Lung (tissue), 12 donors: ENCODE results near the gene TSSC4. TPM values are rescaled to one million over a fixed set of nuclear protein-coding genes. Genes with fewer than 3 reads are reported as not detected.

Experiments used
- ATAC-seq: fragments of 200-7000 bp; cut with Tn5 transposase; one replicate; pipeline ENCODE4 v1.9.1; 2020; ENCODE audit warnings: moderate number of reproducible peaks; ENCODE audit not compliant: insufficient read depth, low FRiP score
- DNase-seq, 3 donors: peaks; one replicate each; pipeline ENCODE4 v3.0.0-alpha.2; 2013 to 2017
- H3K27ac ChIP-seq, 2 donors: one replicate each; pipeline ENCODE4 v1.5.1; 2013; ENCODE audit warnings: mild to moderate bottlenecking in 2 of 2, moderate library complexity in 2 of 2, control low read depth in 1 of 2, inconsistent platforms in 1 of 2, low read depth in 1 of 2, low read length in 1 of 2
- H3K27me3 ChIP-seq, 3 donors: one replicate each; pipeline ENCODE4 v1.5.1; 2013; ENCODE audit warnings: low read length in 2 of 3; ENCODE audit not compliant: control insufficient read depth in 3 of 3, insufficient read depth in 3 of 3
- H3K36me3 ChIP-seq, 4 donors: one replicate each; pipeline ENCODE4 v1.5.1; 2013; ENCODE audit warnings: low read length in 4 of 4, mild to moderate bottlenecking in 1 of 4, moderate library complexity in 1 of 4; ENCODE audit not compliant: control insufficient read depth in 4 of 4, insufficient read depth in 4 of 4
- H3K4me1 ChIP-seq, 5 donors: one replicate each; pipeline ENCODE4 v1.5.1; 2013; ENCODE audit warnings: low read length in 5 of 5, mild to moderate bottlenecking in 2 of 5, moderate library complexity in 1 of 5; ENCODE audit not compliant: control insufficient read depth in 5 of 5, insufficient read depth in 5 of 5
- H3K4me3 ChIP-seq: one replicate; pipeline ENCODE4 v1.5.1; 2013; ENCODE audit warnings: mild to moderate bottlenecking, control low read depth, moderate library complexity
- H3K9ac ChIP-seq, 2 donors: one replicate each; pipeline ENCODE4 v1.5.1; 2013; ENCODE audit warnings: low read length in 2 of 2, control low read depth in 1 of 2; ENCODE audit not compliant: insufficient read depth in 1 of 2
- H3K9me3 ChIP-seq, 4 donors: one replicate each; pipeline ENCODE4 v1.5.1; 2013; ENCODE audit warnings: low read length in 3 of 4, mild to moderate bottlenecking in 1 of 4, moderate library complexity in 1 of 4; ENCODE audit not compliant: control insufficient read depth in 4 of 4, insufficient read depth in 3 of 4
- WGBS, 2 donors: extraction: QIAGEN DNeasy Blood & Tissue Kit; methylation state at CpG; one replicate each; pipeline ENCODE4 v1.1.7; 2013; 5-methylcytosine and 5-hydroxymethylcytosine counted together
- polyA plus RNA-seq, 2 donors: library from polyadenylated mRNA; stranded (reverse); fragments of 200-250 nt; gene quantifications; one replicate each; pipeline ENCODE4 v1.2.1, GENCODE V29; 2013
- total RNA-seq, 2 donors: library from RNA; depleted of rRNA in 1 of 2; stranded (reverse); fragments of >200 nt in 1 of 2; gene quantifications; one replicate each; pipeline ENCODE4 v1.2.1, GENCODE V29; 2014 to 2021
- TF ChIP-seq, protein P1 (sequence below): IDR thresholded peaks from 2 replicates; pipeline ENCODE4 v1.5.1; 2012; ENCODE audit warnings: mild to moderate bottlenecking; ENCODE audit errors: control extremely low read depth, extremely low read depth
- donor health status: control.
- donor health status: control.
- donor health status: Bipolar disorder and iron deficiency.
- donor health status: healthy.
- donor health status: DM: yes; HTN: yes; CAD: no.

TSSC4 gene
- total and polyA plus RNA-seq, 4 donors: 25.1 to 56.5 (median 49.8) TPM

DNA sequence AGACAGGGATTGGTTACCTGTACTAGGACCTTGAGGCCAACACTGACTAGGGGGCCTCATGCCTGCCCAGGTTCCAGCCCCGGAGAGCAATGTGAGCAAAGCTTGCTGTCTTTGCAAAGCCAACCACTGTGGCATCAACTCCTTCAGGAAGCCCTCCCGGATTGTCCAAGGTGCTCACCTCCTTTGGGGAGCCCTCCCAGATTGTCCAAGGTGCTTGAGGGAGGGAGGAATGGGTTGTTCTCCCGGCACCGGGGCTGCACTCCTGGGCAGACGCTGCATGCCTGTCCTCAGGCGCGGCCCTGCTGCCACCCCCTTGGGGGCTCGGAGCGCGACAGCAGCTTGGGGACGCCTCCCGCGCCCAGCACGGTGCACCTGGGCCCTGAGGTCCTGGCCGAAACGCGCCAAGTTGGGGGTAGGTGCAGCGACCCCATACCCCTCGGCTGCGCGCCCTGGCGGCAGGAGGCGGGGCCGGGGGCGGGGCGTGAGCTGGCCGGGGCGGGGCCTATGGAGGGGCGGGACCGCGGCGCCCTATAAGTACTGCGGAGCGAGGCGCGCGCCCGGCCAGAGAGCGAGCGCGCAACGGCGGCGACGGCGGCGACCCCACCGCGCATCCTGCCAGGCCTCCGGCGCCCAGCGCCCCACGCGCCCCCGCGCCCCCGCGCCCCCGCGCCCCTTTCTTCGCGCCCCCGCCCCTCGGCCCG lies 23.6 kb upstream of the TSSC4 start, which contains the start of gene CD81:
Gene CD81, plus strand, starts transcription at position 560 of the 701 bp plus-strand sequence. CDS start 240 bp downstream, outside the sequence.
- 7 to 13% methylated on average over 14 to 64 of the region's 65 CpGs for WGBS, 2 donors
- TF ChIP-seq, protein P1, sequence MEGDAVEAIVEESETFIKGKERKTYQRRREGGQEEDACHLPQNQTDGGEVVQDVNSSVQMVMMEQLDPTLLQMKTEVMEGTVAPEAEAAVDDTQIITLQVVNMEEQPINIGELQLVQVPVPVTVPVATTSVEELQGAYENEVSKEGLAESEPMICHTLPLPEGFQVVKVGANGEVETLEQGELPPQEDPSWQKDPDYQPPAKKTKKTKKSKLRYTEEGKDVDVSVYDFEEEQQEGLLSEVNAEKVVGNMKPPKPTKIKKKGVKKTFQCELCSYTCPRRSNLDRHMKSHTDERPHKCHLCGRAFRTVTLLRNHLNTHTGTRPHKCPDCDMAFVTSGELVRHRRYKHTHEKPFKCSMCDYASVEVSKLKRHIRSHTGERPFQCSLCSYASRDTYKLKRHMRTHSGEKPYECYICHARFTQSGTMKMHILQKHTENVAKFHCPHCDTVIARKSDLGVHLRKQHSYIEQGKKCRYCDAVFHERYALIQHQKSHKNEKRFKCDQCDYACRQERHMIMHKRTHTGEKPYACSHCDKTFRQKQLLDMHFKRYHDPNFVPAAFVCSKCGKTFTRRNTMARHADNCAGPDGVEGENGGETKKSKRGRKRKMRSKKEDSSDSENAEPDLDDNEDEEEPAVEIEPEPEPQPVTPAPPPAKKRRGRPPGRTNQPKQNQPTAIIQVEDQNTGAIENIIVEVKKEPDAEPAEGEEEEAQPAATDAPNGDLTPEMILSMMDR: no peak
- peaks cover 0 to 4% (median 1%) of the 10 kb centered on the region in 4 donors for H3K36me3 ChIP-seq
- H3K9me3 ChIP-seq: no peaks in the 10 kb centered on the region
- peak within 1 kb of the TSS; percentile 81 for H3K4me3 ChIP-seq
- H3K9ac ChIP-seq: peak within 1 kb of the TSS; percentile 94 to 99
- H3K27ac ChIP-seq: peak within 1 kb of the TSS; percentile 98 to 99
- no peaks in the 10 kb centered on the region for H3K27me3 ChIP-seq
- peak; percentile 68 for ATAC-seq
- peak; percentile 63 to 78 (median 64) for DNase-seq
- H3K4me1 ChIP-seq: peaks cover 11 to 39% (median 22%) of the 10 kb centered on the region in 5 donors

DNA sequence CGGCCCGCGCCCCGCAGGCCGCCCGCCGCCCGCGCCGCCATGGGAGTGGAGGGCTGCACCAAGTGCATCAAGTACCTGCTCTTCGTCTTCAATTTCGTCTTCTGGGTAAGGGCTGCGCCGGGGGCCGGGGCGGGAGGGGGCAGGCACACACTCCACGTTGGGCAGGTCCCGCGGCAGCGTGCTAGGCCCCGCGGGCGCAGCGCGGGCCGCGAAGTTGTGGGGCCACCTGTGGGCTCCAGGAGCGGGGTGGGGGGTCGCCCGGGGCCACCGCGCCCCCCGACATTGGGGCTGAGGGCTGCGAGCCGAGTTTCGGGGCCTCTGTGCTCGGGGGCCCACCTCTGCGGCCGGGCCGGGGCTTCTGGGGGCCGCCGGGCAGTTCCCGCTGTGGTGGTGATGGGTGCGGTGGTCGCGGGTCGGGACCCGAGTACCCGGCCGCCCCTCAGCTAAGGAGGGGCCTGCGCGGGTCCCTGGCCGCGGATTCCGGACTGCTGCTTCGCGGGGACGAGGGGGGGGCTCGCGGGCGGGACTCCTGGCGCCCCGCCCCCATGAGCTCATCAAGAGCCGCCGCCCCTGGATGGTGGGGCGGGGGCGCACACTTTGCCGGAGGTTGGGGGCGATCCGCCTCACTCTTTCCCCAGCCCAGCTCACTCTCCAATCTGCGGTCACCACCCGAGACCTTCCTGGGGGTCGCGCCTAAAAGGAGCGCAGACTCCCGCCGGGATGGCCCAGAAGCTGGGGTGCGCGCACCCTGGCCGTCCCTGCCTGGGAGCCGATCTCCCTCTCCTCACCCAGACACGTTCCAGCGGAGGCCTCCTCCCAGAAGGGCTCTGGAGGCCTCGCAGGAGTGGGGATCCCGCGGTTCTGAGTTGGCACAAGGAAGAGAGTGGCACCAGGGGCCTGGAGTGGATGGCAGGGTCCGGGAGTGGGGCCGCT lies 22.8 kb upstream of the TSSC4 start:
- 1% methylated on average over 54 to 88 of the region's 88 CpGs for WGBS, 2 donors
- ATAC-seq: peak; percentile 48
- peaks cover 18 to 48% (median 28%) of the 10 kb centered on the region in 5 donors for H3K4me1 ChIP-seq
- peaks cover 0 to 4% (median 1%) of the 10 kb centered on the region in 4 donors for H3K36me3 ChIP-seq
- no peaks in the 10 kb centered on the region for H3K9me3 ChIP-seq
- H3K9ac ChIP-seq: peak overlapping the region; percentile 94 to 99
- peak overlapping the region; percentile 81 for H3K4me3 ChIP-seq
- TF ChIP-seq, protein P1: no peak
- peak; percentile 84 to 86 (median 86) for DNase-seq
- peak overlapping the region; percentile 98 to 99 for H3K27ac ChIP-seq
- no peaks in the 10 kb centered on the region for H3K27me3 ChIP-seq

DNA sequence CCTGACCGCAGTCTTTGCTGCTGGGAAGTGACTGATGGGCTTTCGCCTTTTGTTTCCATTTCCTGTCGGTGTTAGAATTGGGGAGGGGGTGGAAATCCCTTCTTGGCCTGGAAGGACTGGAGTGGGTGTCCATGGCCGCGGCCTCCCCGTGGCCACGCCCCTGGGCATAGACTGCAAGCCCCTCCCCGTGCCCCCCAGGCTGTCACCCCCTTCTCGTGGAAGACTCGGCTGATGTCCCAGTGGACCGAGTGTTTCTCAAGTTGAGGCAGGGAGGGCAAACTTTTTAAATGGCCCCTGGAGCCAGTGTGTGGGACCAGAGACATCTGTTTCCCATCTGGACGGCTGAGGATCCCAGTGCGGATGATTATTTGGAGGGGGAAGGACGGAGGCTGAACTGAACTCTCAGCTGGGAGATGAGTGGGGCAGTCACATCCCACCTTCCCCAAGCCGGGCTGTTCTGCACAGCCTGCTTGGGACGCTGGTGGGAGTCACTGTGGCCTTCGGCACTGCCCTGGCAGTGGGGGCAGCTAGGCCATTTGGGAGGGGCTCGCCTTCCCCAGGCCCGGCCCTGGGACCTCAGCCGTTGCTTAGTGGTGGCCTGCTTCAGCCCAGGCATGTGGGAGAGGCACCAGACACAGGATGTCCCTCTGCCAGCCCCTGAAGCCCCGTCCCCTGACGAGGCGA lies 21.9 kb upstream of the TSSC4 start:
- Histone ChIP-seq H3K4me3 (peak overlapping the region; percentile 81), H3K27ac (peak overlapping the region; percentile 98 to 99), H3K27me3 (no peaks in the 10 kb centered on the region), H3K9ac (peak overlapping the region; percentile 94 to 99), H3K36me3 (peaks cover 0 to 7% (median 1%) of the 10 kb centered on the region in 4 donors), H3K9me3 (no peaks in the 10 kb centered on the region), H3K4me1 (peaks cover 20 to 57% (median 37%) of the 10 kb centered on the region in 5 donors)
- TF ChIP-seq, protein P1: no peak
- ATAC-seq: no peak
- peak; percentile 94 to 98 (median 97) for DNase-seq
- WGBS, 2 donors: 16 to 35% methylated on average over 23 of the region's 23 CpGs
